Chondrocyte (in vitro differentiated cells): Measurements from ENCODE around the gene CTNNA2. TPM values are rescaled to one million over a fixed set of nuclear protein-coding genes. Genes with fewer than 3 reads are reported as not detected.

Experiments used
- DNase-seq: peaks from one replicate; pipeline ENCODE4 v3.0.0; 2021; ENCODE audit warnings: mixed read lengths, low spot score
- H3K27ac Mint-ChIP-seq: one replicate; pipeline ENCODE4 v1.8.0; 2021; ENCODE audit warnings: mild to moderate bottlenecking, moderate library complexity, mixed read lengths; ENCODE audit not compliant: unreplicated experiment
- H3K27me3 Mint-ChIP-seq: 2 replicates; pipeline ENCODE4 v1.8.0; 2021; ENCODE audit warnings: low read depth, mixed read lengths
- H3K36me3 Mint-ChIP-seq: 2 replicates; pipeline ENCODE4 v1.8.0; 2021; ENCODE audit warnings: low read depth, mixed read lengths
- H3K4me1 Mint-ChIP-seq: 2 replicates; pipeline ENCODE4 v1.8.0; 2021; ENCODE audit warnings: low read depth, mild to moderate bottlenecking, mixed read lengths
- H3K4me3 Mint-ChIP-seq: one replicate; pipeline ENCODE4 v1.8.0; 2021; ENCODE audit warnings: mild to moderate bottlenecking, moderate library complexity, mixed read lengths; ENCODE audit not compliant: unreplicated experiment
- H3K9me3 Mint-ChIP-seq: 2 replicates; pipeline ENCODE4 v1.8.0; 2021; ENCODE audit warnings: low read depth, mixed read lengths
- CTCF ChIP-seq: fragments of 200-600 bp; sonication (generic); IDR thresholded peaks from 2 replicates; pipeline ENCODE4 v1.5.0; 2021; ENCODE audit warnings: antibody characterized with exemption, mild to moderate bottlenecking, moderate library complexity
- total RNA-seq: library from RNA; stranded (reverse); gene quantifications from 3 replicates; pipeline ENCODE4 v1.2.1, GENCODE V29; 2021

Gene CTNNA2
- total RNA-seq, 1 donor from 2014 or later = not detected

DNA sequence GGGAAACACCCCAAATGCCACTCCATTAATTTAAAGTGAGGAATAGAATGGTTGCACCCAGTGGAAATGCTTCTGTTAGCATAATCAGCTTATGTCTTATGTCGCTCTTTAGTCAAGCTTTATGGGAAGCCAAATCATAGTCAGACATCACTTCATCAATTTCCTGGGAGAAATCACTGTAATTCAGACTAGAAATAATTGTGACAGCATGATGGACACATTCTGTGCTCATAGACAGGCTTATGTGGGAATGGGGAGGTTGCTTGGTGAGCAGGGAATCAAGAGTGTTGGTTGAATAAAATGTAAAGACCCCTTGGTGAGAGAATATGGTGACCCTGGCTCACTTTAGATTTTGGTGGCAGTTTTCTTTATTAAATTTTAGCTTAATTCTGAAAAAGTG, 174.0 kb downstream of the CTNNA2 start:
- peaks cover 2% of the 10 kb centered on the region for H3K36me3 Mint-ChIP-seq
- peaks cover 13% of the 10 kb centered on the region for H3K27me3 Mint-ChIP-seq
- H3K4me1 Mint-ChIP-seq = no peaks in the 10 kb centered on the region
- no peak overlapping the region for H3K27ac Mint-ChIP-seq
- H3K4me3 Mint-ChIP-seq = no peak overlapping the region
- no peak for TF ChIP-seq CTCF
- no peak for DNase-seq
- H3K9me3 Mint-ChIP-seq = peaks cover 3% of the 10 kb centered on the region

GRCh38 chr2:79695248-79695647, 182.4 kb downstream of the CTNNA2 start:
- Mint-ChIP-seq H3K4me3 (no peak overlapping the region), H3K4me1 (no peaks in the 10 kb centered on the region), H3K27ac (no peak overlapping the region), H3K9me3 (peaks cover 3% of the 10 kb centered on the region), H3K36me3 (no peaks in the 10 kb centered on the region), H3K27me3 (peaks cover 12% of the 10 kb centered on the region)
- no peak for TF ChIP-seq CTCF
- DNase-seq = no peak

DNA sequence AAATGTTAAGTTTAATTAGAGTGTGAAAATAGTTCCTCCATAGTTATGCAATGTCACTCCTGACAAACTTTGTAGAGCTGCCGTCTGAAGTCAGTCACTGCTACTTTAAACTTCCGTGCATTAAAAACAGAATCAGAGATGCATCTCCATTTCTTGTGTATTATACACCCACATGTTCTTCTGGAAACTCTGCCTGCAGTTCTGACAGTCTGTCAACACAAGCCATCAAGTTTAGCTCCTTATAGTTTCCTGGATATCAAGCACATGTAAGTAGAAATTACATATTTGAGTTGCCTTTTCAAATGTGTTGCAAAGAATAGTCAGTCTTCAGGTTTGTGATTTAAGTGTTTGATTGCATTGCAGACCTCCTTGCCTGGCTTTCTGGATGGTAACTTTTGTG, 184.3 kb downstream of the CTNNA2 start:
- peaks cover 7% of the 10 kb centered on the region for H3K27me3 Mint-ChIP-seq
- no peak for TF ChIP-seq CTCF
- H3K27ac Mint-ChIP-seq = no peak overlapping the region
- no peaks in the 10 kb centered on the region for H3K36me3 Mint-ChIP-seq
- H3K9me3 Mint-ChIP-seq = peaks cover under 1% of the 10 kb centered on the region
- no peaks in the 10 kb centered on the region for H3K4me1 Mint-ChIP-seq
- no peak overlapping the region for H3K4me3 Mint-ChIP-seq
- no peak for DNase-seq

DNA sequence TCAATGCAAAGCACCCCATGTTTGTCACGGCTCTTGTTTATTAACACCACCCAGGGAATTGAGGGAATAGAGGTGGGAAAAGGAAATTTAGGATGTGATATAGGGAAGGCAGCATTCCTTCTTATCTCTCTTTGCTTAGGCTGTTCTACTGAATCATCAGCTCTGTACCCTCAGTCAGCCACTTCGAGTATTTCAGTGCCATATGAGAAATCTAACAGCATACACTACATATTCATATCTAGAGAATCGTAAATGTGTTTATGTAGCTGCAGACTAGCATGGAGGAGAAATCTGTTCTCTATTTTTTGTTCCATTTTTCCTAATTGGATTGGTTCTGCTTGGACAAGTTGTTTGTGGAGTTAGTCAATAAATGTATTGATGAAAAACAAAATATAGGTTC, 187.8 kb downstream of the CTNNA2 start:
- H3K36me3 Mint-ChIP-seq = no peaks in the 10 kb centered on the region
- no peak for TF ChIP-seq CTCF
- no peak overlapping the region for H3K4me3 Mint-ChIP-seq
- no peaks in the 10 kb centered on the region for H3K27me3 Mint-ChIP-seq
- no peak overlapping the region for H3K27ac Mint-ChIP-seq
- H3K4me1 Mint-ChIP-seq = peaks cover 2% of the 10 kb centered on the region
- H3K9me3 Mint-ChIP-seq = no peaks in the 10 kb centered on the region
- no peak for DNase-seq

DNA sequence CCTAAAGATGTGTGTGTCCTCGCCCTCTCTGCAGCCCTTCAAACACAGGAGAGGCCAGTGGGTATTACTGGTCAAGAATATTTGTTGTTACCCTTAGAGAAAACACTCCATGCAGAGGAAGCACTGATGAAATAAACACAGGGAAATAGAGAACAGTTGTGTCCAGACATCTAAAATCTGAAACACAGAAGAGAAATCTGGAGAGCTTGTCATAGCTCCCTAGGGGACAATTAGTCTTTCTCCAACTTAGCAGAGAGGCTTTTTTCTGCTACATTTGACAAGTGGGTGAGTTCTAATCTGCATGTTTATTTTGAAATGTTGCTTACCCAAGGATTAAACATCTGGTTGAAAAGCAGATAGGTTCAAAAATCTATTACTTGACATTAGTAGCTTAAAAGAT, 190.1 kb downstream of the CTNNA2 start:
- Mint-ChIP-seq H3K4me1 (peaks cover 2% of the 10 kb centered on the region), H3K27me3 (no peaks in the 10 kb centered on the region), H3K9me3 (no peaks in the 10 kb centered on the region), H3K36me3 (no peaks in the 10 kb centered on the region), H3K27ac (no peak overlapping the region), H3K4me3 (no peak overlapping the region)
- no peak for TF ChIP-seq CTCF
- no peak for DNase-seq
